GM11168 (cell line): ENCODE measurements around the gene DLGAP3.

Experiments used
- in situ Hi-C: fragments of 300-500 bp; cut with MboI; formaldehyde crosslinking; loops from one replicate; pipeline ENCODE4 v1.12.0; 2022; ENCODE audit warnings: low sequenced_read_pairs; ENCODE audit not compliant: unreplicated experiment

The DLGAP3 gene

GRCh38 chr1:34929853-34930701 is 627 bp upstream of the DLGAP3 start:
- in situ Hi-C loops: no loop called here

- in situ Hi-C loops: no loop called here
Observed at GRCh38 chr1:34928699-34929496, 552 bp downstream of the DLGAP3 start.

GRCh38 chr1:34928066-34928696 is 1.3 kb downstream of the DLGAP3 start:
- in situ Hi-C loops: no loop called here

GRCh38 chr1:34927316-34927715 is 2.1 kb downstream of the DLGAP3 start:
- in situ Hi-C loops: no loop called here

GRCh38 chr1:34926894-34927293 is 2.6 kb downstream of the DLGAP3 start:
- in situ Hi-C loops: no loop called here

- in situ Hi-C loops: no loop called here
Observed at GRCh38 chr1:34926156-34926555, 3.3 kb downstream of the DLGAP3 start.

- in situ Hi-C loops: no loop called here
Observed at GRCh38 chr1:34925730-34926129, 3.7 kb downstream of the DLGAP3 start.

GRCh38 chr1:34924759-34925555 is 4.5 kb downstream of the DLGAP3 start:
- in situ Hi-C loops: no loop called here

- in situ Hi-C loops: no loop called here
Observed at GRCh38 chr1:34923490-34923889, 6.0 kb downstream of the DLGAP3 start.

GRCh38 chr1:34918977-34919561 is 10.4 kb downstream of the DLGAP3 start:
- in situ Hi-C loops: no loop called here

GRCh38 chr1:34918386-34918976 is 11.0 kb downstream of the DLGAP3 start:
- in situ Hi-C loops: no loop called here

GRCh38 chr1:34917017-34917416 is 12.4 kb downstream of the DLGAP3 start:
- in situ Hi-C loops: no loop called here

GRCh38 chr1:34916104-34916503 is 13.3 kb downstream of the DLGAP3 start:
- in situ Hi-C loops: no loop called here

GRCh38 chr1:34915521-34915920 is 13.9 kb downstream of the DLGAP3 start:
- in situ Hi-C loops: no loop called here

GRCh38 chr1:34914958-34915357 is 14.5 kb downstream of the DLGAP3 start:
- in situ Hi-C loops: no loop called here

GRCh38 chr1:34911465-34911864 is 18.0 kb downstream of the DLGAP3 start:
- in situ Hi-C loops: no loop called here

- in situ Hi-C loops: no loop called here
Observed at GRCh38 chr1:34910425-34910824, 19.0 kb downstream of the DLGAP3 start.

GRCh38 chr1:34908369-34908768 is 21.1 kb downstream of the DLGAP3 start:
- in situ Hi-C loops: no loop called here

- in situ Hi-C loops: no loop called here
Observed at GRCh38 chr1:34907487-34908090, 21.9 kb downstream of the DLGAP3 start.
